Osteoblast (primary cell): Measurements from ENCODE around the gene KIF6. TPM values are rescaled to one million over a fixed set of nuclear protein-coding genes. Genes with fewer than 3 reads are reported as not detected.

Experiments used
- DNase-seq: peaks from one replicate; pipeline ENCODE4 v3.0.0; 2011; ENCODE audit warnings: low spot score, mixed read lengths; ENCODE audit not compliant: insufficient read length; ENCODE audit errors: missing footprints
- H2AFZ ChIP-seq: 2 replicates; pipeline ENCODE4 v1.6.0; 2011; ENCODE audit warnings: mild to moderate bottlenecking, low read length
- H3K27ac ChIP-seq: 2 replicates; pipeline ENCODE4 v1.5.1; 2011; ENCODE audit warnings: mild to moderate bottlenecking, low read depth, low read length, moderate library complexity
- H3K27me3 ChIP-seq: 2 replicates; pipeline ENCODE4 v1.6.0; 2012; ENCODE audit warnings: mild to moderate bottlenecking, control low read depth, inconsistent platforms, low read length, moderate library complexity; ENCODE audit not compliant: insufficient read depth
- H3K36me3 ChIP-seq: 2 replicates; pipeline ENCODE4 v1.5.1; 2011; ENCODE audit warnings: mild to moderate bottlenecking, low read length, control low read depth, moderate library complexity; ENCODE audit not compliant: insufficient read depth
- H3K4me1 ChIP-seq: 2 replicates; pipeline ENCODE4 v1.5.1; 2011; ENCODE audit warnings: mild to moderate bottlenecking, low read length, control low read depth, moderate library complexity; ENCODE audit not compliant: insufficient read depth
- H3K4me2 ChIP-seq: 2 replicates; pipeline ENCODE4 v1.6.0; 2011; ENCODE audit warnings: mild to moderate bottlenecking, low read length; ENCODE audit not compliant: insufficient read depth
- H3K4me3 ChIP-seq: fragments of 200-600 bp; sonication (generic); 3 replicates; pipeline ENCODE4 v1.5.1; 2012; ENCODE audit warnings: mild to moderate bottlenecking, low read length, inconsistent platforms; ENCODE audit not compliant: insufficient read depth
- H3K79me2 ChIP-seq: 2 replicates; pipeline ENCODE4 v1.6.0; 2012; ENCODE audit warnings: mild to moderate bottlenecking, low read length, control low read depth, inconsistent platforms; ENCODE audit not compliant: insufficient read depth
- H3K9me3 ChIP-seq: 2 replicates; pipeline ENCODE4 v1.5.1; 2011; ENCODE audit warnings: low read depth, low read length, control low read depth
- H4K20me1 ChIP-seq: 2 replicates; pipeline ENCODE4 v1.6.0; 2012; ENCODE audit warnings: mild to moderate bottlenecking, low read length, control low read depth; ENCODE audit not compliant: insufficient read depth
- total RNA-seq: library from RNA; depleted of rRNA; stranded (reverse); fragments of >200 nt; gene quantifications from 2 replicates; pipeline ENCODE4 v1.2.3, GENCODE V29; 2012
- TF ChIP-seq, protein P1 (sequence below): IDR thresholded peaks from 2 replicates; pipeline ENCODE4 v1.5.1; 2011; ENCODE audit warnings: mild to moderate bottlenecking, low read depth, low read length, moderate library complexity; ENCODE audit errors: extremely low read depth

Gene KIF6
- total RNA-seq, 1 donor = 1.4 TPM

DNA sequence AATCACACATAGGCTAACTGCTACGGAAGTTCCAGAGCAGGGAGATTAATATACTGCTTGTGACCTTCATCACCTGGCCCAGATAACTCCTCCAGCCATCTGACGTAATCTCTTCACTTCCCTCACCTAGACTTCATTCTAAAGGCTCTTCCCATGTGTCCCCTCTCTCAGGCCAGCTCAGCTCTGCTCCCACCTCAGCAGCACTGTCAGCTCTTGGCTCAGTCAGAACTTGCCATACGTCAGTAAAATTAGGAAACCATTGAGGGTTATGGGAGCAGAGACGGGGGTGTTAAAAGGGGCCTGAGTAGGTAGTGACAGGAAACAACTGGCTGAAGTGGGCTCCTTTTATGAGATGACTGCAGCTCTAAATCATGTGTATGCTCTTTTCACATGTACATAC lies 101.5 kb downstream of the KIF6 start:
- H2AFZ ChIP-seq = no peak overlapping the region
- DNase-seq = no peak
- H3K4me2 ChIP-seq = no peak overlapping the region
- no peak overlapping the region for H3K4me3 ChIP-seq
- H3K79me2 ChIP-seq = no peaks in the 10 kb centered on the region
- no peaks in the 10 kb centered on the region for H3K36me3 ChIP-seq
- H3K27me3 ChIP-seq = no peaks in the 10 kb centered on the region
- no peaks in the 10 kb centered on the region for H4K20me1 ChIP-seq
- no peak overlapping the region for H3K27ac ChIP-seq
- H3K4me1 ChIP-seq = no peaks in the 10 kb centered on the region
- no peaks in the 10 kb centered on the region for H3K9me3 ChIP-seq
- TF ChIP-seq, protein P1, sequence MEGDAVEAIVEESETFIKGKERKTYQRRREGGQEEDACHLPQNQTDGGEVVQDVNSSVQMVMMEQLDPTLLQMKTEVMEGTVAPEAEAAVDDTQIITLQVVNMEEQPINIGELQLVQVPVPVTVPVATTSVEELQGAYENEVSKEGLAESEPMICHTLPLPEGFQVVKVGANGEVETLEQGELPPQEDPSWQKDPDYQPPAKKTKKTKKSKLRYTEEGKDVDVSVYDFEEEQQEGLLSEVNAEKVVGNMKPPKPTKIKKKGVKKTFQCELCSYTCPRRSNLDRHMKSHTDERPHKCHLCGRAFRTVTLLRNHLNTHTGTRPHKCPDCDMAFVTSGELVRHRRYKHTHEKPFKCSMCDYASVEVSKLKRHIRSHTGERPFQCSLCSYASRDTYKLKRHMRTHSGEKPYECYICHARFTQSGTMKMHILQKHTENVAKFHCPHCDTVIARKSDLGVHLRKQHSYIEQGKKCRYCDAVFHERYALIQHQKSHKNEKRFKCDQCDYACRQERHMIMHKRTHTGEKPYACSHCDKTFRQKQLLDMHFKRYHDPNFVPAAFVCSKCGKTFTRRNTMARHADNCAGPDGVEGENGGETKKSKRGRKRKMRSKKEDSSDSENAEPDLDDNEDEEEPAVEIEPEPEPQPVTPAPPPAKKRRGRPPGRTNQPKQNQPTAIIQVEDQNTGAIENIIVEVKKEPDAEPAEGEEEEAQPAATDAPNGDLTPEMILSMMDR = no peak

DNA sequence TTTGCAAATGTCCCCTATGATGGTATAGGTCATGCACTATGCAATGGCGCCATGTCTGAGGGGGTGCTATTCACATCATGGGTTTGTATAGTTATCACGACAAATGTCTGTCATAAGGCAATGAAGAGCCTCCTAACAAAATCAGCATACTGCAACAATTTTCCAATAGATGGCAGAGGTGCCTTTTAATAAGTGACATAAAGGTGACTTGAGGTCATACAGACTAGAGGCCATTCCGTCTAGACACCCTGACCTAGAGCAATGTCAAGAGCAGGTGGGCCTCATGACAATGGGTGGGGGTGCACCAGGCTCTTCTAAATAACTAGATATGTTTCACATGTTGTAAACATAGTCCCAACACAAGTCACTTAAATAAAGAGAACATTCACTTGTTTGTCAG lies 107.7 kb downstream of the KIF6 start:
- TF ChIP-seq, protein P1 = no peak
- Histone ChIP-seq H3K79me2 (no peaks in the 10 kb centered on the region), H3K36me3 (no peaks in the 10 kb centered on the region), H3K4me1 (no peaks in the 10 kb centered on the region), H4K20me1 (no peaks in the 10 kb centered on the region), H3K4me3 (no peak overlapping the region), H3K27me3 (no peaks in the 10 kb centered on the region), H3K4me2 (no peak overlapping the region), H3K27ac (no peak overlapping the region), H2AFZ (no peak overlapping the region), H3K9me3 (no peaks in the 10 kb centered on the region)
- DNase-seq = no peak

DNA sequence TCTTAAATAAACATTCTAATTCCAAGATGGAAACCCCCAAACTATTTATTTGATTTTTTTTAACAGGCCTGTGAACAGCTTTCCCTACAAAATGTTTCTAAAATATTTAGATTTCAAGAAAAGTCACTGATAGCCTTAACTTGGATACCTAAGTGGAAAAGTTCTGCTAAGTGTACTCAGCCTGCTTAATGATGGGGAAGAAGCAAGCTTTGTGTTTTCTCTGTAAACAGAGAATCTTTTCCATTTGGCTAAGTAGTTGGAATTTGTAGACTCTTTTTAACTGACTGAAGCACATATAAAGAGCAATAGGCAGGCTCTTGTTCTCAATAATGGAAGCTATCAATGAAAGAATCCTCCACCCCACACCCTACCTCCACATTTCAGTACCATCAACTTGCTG lies 108.2 kb downstream of the KIF6 start:
- Histone ChIP-seq H3K4me3 (no peak overlapping the region), H3K4me2 (no peak overlapping the region), H3K79me2 (no peaks in the 10 kb centered on the region), H3K4me1 (no peaks in the 10 kb centered on the region), H3K9me3 (no peaks in the 10 kb centered on the region), H3K27me3 (no peaks in the 10 kb centered on the region), H3K27ac (no peak overlapping the region), H4K20me1 (no peaks in the 10 kb centered on the region), H2AFZ (no peak overlapping the region), H3K36me3 (no peaks in the 10 kb centered on the region)
- TF ChIP-seq, protein P1 = no peak
- no peak for DNase-seq

DNA sequence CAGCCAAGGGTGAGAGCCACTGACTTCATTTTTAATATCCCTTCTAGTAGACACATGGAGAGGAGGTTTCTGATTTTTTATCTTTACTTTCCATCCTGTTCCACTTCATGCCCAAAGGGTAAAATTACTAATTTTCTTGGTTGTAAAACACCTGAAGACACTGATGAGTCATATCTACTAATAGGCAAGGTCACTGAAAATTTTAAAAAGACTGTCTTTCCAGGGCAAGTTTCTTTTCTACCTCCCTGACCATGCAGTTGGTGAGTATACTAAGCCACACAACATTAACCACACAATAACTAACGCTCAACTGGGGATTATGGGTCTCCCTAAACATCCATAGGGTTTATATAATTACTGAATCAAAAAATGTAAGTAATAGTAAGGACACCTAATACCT lies 109.6 kb downstream of the KIF6 start:
- Histone ChIP-seq H3K27ac (no peak overlapping the region), H2AFZ (no peak overlapping the region), H4K20me1 (no peaks in the 10 kb centered on the region), H3K4me2 (no peak overlapping the region), H3K4me1 (no peaks in the 10 kb centered on the region), H3K4me3 (no peak overlapping the region), H3K9me3 (no peaks in the 10 kb centered on the region), H3K79me2 (no peaks in the 10 kb centered on the region), H3K36me3 (no peaks in the 10 kb centered on the region), H3K27me3 (no peaks in the 10 kb centered on the region)
- DNase-seq = no peak
- TF ChIP-seq, protein P1 = no peak
